Measurements from ENCODE around the gene SPNS3.

SPNS3 gene

DNA sequence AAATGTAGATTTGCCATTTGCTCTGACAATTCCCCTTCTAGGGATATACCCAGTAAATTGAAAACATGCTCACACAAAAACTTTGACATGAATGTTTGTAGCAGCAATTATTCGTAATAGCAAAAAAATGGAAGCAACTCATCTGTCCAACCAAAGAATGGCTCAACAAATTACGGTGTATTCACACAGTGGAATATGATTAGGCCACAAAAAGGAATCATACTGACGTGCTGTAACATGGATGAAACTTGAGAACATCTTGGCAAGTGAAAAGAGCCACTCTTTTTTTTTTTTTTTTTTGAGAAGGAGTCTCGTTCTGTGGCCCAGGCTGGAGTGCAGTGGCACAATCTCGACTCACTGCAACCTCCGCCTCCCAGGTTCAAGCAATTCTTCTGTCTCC, 24.1 kb upstream of the SPNS3 start:
- Histone ChIP-seq H3K9me3 (no peaks in the 10 kb centered on the region), H3K4me1 (peaks cover 3% of the 10 kb centered on the region; the same call in 1 of the 2 replicates), H3K4me3 (no peak overlapping the region), H3K27me3 (ENCODE audit: low read depth) (no peaks in the 10 kb centered on the region), H3K36me3 (replicated peaks) (no peaks in the 10 kb centered on the region)
- no peak for DNase-seq (ENCODE audit: low spot score in 2 of 2)
- in situ Hi-C loops (cut with MboI; ENCODE audit: low sequenced_read_pairs): loop anchor here (5.0 kb wide), 1 partner anchor 202 kb away; no protein-coding TSS in a partner anchor

DNA sequence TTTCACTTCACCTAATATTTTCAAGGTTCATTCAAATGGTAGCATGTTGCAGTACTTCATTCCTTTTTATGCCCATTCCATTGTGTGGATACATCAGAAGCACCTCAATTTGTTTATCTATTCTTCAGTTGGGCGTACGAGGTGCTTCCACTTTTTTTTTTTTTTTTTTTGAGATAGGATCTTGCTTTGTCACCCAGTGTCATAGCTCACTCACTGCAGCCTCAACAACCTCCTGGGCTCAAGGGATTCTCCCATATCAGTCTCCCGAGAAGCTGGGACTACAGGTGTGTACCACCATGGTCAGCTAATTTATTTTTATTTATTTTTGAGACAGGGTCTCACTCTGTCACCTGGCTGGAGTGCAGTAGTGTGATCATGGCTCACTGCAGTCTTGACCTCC, 22.5 kb upstream of the SPNS3 start:
- in situ Hi-C loops (cut with MboI; ENCODE audit: low sequenced_read_pairs): loop anchor here (5.0 kb wide), 1 partner anchor 204 kb away; no protein-coding TSS in a partner anchor
- Histone ChIP-seq H3K4me3 (no peak overlapping the region), H3K27me3 (ENCODE audit: low read depth) (no peaks in the 10 kb centered on the region), H3K4me1 (peaks cover 3% of the 10 kb centered on the region; the same call in 1 of the 2 replicates), H3K36me3 (replicated peaks) (no peaks in the 10 kb centered on the region), H3K9me3 (no peaks in the 10 kb centered on the region)
- DNase-seq (ENCODE audit: low spot score in 2 of 2): no peak

DNA sequence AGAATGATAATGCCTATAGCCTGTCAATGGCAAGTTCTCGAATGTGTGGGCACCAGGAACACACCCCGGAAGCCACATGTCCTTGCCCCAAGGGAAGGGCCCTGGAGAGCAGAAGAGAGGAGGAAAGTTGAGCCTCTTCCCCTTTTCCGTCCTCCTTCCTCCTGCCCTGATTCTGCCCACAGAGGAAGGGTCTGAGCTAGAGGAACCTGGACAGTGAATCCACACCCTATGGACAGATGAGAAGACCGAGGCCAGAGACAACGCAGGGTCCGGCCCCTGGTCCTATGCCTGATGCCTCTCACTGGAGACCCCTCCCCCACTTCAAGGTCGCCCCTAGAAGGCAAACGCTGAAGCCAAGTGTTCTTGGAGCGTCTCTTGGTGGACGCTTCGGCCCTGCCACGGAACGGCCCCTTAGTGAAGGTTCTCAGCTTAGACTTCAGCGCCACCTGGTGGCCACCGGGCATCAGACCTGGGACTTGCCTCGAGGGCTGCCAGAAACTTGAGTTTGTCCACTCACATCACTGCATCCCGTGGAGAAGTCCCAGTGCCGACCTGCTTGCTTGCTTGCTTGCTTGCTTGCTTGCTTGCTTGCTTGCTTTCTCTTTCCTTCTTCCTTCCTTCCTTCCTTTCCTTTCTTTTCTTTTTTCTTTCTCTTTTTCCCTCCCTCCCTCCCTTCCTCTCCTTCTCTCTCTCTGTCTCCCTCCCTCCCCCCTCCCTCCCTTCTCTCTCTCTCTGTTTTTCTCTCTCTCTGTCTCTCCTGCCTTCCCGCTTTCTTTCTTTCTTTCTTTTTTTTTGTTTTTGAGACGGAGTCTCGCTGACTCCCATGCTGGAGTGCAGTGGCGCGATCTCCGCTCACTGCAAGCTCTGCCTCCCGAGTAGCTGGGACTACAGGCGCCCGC, 20.6 kb upstream of the SPNS3 start:
- Histone ChIP-seq H3K36me3 (replicated peaks) (no peaks in the 10 kb centered on the region), H3K9me3 (no peaks in the 10 kb centered on the region), H3K4me3 (no peak overlapping the region), H3K27me3 (ENCODE audit: low read depth) (no peaks in the 10 kb centered on the region), H3K4me1 (peaks cover 3% of the 10 kb centered on the region; the same call in 1 of the 2 replicates)
- peak; percentile 79 to 97 for DNase-seq (ENCODE audit: low spot score in 2 of 2)
- in situ Hi-C loops (cut with MboI; ENCODE audit: low sequenced_read_pairs): loop anchor here (5.0 kb wide), 1 partner anchor 206 kb away; no protein-coding TSS in a partner anchor

DNA sequence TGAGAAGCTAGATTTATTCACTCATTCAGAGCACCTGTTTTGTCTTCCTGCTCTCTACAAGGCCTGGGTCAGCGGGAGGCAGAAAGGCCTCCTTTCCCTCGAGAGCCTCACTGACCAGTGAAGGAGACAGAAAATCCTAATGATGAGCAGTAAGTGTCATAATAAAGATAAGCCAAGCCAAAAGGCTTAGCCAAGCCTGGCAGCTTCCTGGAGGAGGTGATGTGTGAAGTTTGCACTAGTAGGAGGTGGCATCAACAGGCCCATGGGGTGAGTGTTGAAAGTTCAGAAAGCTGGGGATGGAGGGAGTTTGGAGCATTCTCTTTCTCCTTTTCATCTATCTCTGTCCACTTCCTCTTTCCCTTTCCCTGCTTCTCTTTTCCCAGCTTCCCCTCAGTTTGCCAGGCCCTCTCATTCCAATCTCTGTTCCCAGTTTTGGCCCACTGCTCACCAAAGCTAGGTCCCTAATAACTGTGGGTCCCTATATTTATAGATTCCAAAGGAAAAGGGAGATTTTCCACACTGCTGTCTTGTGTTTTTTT, 16.5 kb upstream of the SPNS3 start:
- DNase-seq (ENCODE audit: low spot score in 2 of 2): no peak
- peaks cover 6% of the 10 kb centered on the region for H3K4me1 ChIP-seq
- H3K36me3 ChIP-seq (replicated peaks): no peaks in the 10 kb centered on the region
- H3K27me3 ChIP-seq (ENCODE audit: low read depth): no peaks in the 10 kb centered on the region
- no peak overlapping the region for H3K4me3 ChIP-seq
- in situ Hi-C loops (cut with MboI; ENCODE audit: low sequenced_read_pairs): no loop called here
- H3K9me3 ChIP-seq: no peaks in the 10 kb centered on the region

DNA sequence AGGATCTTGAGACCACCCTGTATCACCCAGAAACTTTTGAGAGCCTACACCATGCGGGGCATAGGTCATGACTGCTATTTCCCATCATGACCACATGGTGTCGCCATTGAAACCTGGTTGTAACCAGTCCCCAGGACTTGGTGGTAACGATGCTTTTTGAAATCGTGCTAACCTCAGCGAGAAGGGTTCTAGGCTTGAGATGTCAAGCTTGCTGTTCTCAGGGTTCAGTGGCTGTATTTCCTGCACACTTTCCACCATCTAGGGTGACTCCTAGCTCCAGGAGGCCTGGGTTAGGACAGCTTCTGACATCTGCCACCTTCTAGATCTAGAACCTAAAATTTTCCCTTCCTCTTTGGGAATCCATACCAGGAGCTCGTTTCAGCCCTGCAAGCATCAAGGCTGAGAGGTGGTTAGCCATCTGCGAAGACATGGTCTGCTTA, 13.0 kb upstream of the SPNS3 start:
- Histone ChIP-seq H3K4me3 (no peak overlapping the region), H3K9me3 (no peaks in the 10 kb centered on the region), H3K36me3 (replicated peaks) (no peaks in the 10 kb centered on the region), H3K27me3 (ENCODE audit: low read depth) (no peaks in the 10 kb centered on the region), H3K4me1 (peaks cover 3% of the 10 kb centered on the region)
- peak; percentile 75 to 76 for DNase-seq (ENCODE audit: low spot score in 2 of 2)
- in situ Hi-C loops (cut with MboI; ENCODE audit: low sequenced_read_pairs): loop anchor here (10.0 kb wide), 1 partner anchor 204 kb away; no protein-coding TSS in a partner anchor

DNA sequence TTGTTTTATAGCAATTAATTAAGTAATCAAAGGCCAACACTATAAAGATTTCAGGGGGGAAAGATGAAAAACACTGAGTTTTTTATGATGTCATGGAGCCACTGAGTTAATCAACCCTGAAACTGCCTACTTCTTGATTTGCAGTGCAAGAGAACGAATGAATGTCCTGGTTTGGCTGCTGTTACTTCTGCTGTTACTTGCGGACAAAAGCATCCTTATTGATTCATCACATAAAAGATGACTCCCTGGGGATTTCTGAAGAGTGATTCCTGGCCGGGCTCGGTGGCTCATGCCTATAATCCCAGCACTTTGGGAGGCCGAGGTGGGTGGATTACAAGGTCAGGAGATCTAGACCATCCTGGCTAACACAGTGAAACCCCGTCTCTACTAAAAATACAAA, 10.9 kb upstream of the SPNS3 start:
- Histone ChIP-seq H3K27me3 (ENCODE audit: low read depth) (no peaks in the 10 kb centered on the region), H3K4me3 (no peak overlapping the region), H3K36me3 (replicated peaks) (no peaks in the 10 kb centered on the region), H3K4me1 (peaks cover 3% of the 10 kb centered on the region), H3K9me3 (no peaks in the 10 kb centered on the region)
- in situ Hi-C loops (cut with MboI; ENCODE audit: low sequenced_read_pairs): loop anchor here (10.0 kb wide), 1 partner anchor 202 kb away; no protein-coding TSS in a partner anchor
- DNase-seq (ENCODE audit: low spot score in 2 of 2): peak; percentile 26 to 42

DNA sequence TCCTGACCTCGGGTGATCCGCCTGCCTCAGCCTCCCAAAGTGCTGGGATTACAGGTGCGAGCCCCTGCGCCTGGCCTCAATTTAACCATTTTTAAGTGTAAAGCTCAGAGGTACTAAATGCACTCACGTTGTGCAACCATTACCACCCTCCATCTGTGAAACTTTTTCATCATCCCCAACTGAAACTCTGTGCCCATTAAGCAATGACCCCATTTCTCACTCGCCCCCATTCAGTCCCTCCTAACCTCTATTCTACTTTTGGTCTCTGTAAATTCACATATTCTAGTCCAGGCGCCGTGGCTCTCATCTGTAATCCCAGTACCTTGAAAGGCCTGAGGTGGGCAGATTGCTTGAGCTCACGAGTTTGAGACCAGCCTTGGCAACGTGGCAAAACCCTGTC, 8.3 kb upstream of the SPNS3 start:
- H3K4me1 ChIP-seq: peaks cover 3% of the 10 kb centered on the region
- in situ Hi-C loops (cut with MboI; ENCODE audit: low sequenced_read_pairs): loop anchor here (10.0 kb wide), 1 partner anchor 199 kb away; no protein-coding TSS in a partner anchor
- no peaks in the 10 kb centered on the region for H3K27me3 ChIP-seq (ENCODE audit: low read depth)
- H3K36me3 ChIP-seq (replicated peaks): no peaks in the 10 kb centered on the region
- H3K9me3 ChIP-seq: no peaks in the 10 kb centered on the region
- no peak overlapping the region for H3K4me3 ChIP-seq
- DNase-seq (ENCODE audit: low spot score in 2 of 2): no peak

DNA sequence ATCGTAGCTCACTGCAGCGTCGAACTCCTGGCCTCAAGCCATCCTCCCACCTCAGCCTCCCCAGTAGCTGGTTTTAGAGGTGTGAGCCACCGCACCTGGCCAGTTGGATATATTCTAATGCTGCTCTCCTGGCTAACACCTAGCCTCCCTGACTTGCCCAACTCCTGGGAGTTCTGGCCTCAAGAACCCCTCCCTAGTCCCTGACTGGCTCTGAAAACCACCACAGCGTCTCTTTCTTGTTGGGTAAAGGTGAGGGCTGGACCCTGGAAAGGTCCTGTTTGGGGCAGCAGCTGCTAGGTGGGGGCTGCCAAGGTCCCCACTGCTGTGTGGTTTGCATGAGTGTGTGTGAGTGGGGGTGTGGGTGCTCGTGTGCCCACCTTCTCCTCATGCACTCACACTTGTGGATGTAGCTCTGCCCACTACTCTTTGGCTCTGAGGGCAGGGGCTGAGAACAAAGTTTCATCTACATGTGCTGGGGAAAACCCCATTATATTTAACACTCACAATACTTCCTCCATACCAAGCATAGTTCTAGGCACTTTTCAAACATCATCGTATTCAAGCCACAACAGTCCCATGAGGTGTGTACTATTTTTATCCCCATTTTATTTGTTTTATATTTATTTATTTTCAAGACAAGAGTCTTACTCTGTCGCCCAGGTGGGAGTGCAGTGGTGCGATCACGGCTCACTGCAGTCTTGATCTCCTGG, 7.1 kb upstream of the SPNS3 start:
- H3K4me3 ChIP-seq: no peak overlapping the region
- H3K9me3 ChIP-seq: no peaks in the 10 kb centered on the region
- H3K27me3 ChIP-seq (ENCODE audit: low read depth): no peaks in the 10 kb centered on the region
- DNase-seq (ENCODE audit: low spot score in 2 of 2): no peak
- no peaks in the 10 kb centered on the region for H3K4me1 ChIP-seq
- no peaks in the 10 kb centered on the region for H3K36me3 ChIP-seq (replicated peaks)
- in situ Hi-C loops (cut with MboI; ENCODE audit: low sequenced_read_pairs): loop anchor here (10.0 kb wide), 1 partner anchor 198 kb away; no protein-coding TSS in a partner anchor

DNA sequence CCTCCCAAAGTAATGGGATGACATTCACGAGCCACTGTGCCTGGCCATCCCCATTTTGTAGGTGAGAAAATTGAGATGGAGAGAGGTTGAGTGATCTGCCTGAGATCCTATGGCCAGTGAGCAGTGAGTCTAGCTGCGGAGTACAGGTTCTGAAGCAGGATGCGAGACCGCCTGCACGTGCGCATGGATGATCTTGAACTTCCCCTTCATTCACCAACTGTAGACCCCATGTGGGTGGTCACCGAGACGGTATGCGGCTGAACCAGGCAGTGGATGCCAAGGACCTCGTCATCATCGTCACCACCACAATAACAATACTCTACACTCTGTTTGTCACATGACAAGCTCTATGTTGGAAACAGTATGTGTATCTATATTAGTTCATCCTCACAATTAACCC, 6.2 kb upstream of the SPNS3 start:
- in situ Hi-C loops (cut with MboI; ENCODE audit: low sequenced_read_pairs): loop anchor here (10.0 kb wide), 1 partner anchor 197 kb away; no protein-coding TSS in a partner anchor
- no peaks in the 10 kb centered on the region for H3K9me3 ChIP-seq
- no peaks in the 10 kb centered on the region for H3K27me3 ChIP-seq (ENCODE audit: low read depth)
- DNase-seq (ENCODE audit: low spot score in 2 of 2): no peak
- H3K36me3 ChIP-seq (replicated peaks): no peaks in the 10 kb centered on the region
- no peaks in the 10 kb centered on the region for H3K4me1 ChIP-seq
- H3K4me3 ChIP-seq: no peak overlapping the region

DNA sequence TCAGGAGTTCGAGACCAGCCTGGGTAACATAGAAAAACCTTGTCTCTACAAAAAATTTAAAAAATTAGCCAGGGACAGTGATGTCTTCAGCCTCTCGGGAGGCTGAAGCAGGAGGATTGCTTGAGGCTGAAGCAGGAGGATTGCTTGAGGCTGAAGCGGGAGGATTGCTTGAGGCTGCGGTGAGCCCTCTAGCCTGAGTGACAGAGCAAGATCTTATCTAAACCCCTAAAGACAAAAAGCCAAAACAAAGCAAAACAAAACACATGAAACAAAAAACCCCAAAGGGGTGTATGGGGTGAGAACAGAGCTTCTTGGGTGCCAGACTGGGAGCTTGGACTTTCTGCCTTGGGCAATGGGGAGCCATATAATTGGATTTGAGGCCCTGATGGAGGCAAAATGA, 2.6 kb downstream of the SPNS3 start:
- no peaks in the 10 kb centered on the region for H3K36me3 ChIP-seq (replicated peaks)
- in situ Hi-C loops (cut with MboI; ENCODE audit: low sequenced_read_pairs): no loop called here

DNA sequence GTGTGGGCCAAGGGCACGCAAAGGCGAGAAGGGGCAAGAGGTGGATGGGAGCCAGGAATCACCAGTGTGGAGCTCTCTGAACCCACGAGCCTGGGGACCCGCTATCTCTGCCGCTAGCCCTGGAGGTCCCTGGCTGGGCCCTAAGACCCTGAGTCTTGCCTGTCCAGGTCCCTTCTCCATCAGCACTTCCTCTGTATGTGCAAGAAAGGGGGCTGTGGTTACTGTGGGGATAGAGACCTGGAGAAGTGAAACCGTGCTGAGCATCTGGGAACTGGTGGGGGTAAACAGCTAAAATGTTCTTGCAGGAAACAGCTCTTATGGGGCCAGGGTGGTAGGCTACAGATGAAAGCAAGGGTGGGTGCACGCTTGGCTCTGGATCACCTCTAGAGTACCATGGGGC, 3.1 kb downstream of the SPNS3 start:
- Histone ChIP-seq H3K4me1 (no peaks in the 10 kb centered on the region), H3K9me3 (no peaks in the 10 kb centered on the region), H3K36me3 (replicated peaks) (no peaks in the 10 kb centered on the region), H3K27me3 (ENCODE audit: low read depth) (no peaks in the 10 kb centered on the region), H3K4me3 (no peak overlapping the region)
- in situ Hi-C loops (cut with MboI; ENCODE audit: low sequenced_read_pairs): no loop called here
- no peak for DNase-seq (ENCODE audit: low spot score in 2 of 2)

More for the DNA sequence above, 2.6 kb downstream of the SPNS3 start:
- H3K27me3 ChIP-seq (ENCODE audit: low read depth): no peaks in the 10 kb centered on the region
- DNase-seq (ENCODE audit: low spot score in 2 of 2): no peak
- no peaks in the 10 kb centered on the region for H3K4me1 ChIP-seq
- H3K4me3 ChIP-seq: no peak overlapping the region
- H3K9me3 ChIP-seq: no peaks in the 10 kb centered on the region

DNA sequence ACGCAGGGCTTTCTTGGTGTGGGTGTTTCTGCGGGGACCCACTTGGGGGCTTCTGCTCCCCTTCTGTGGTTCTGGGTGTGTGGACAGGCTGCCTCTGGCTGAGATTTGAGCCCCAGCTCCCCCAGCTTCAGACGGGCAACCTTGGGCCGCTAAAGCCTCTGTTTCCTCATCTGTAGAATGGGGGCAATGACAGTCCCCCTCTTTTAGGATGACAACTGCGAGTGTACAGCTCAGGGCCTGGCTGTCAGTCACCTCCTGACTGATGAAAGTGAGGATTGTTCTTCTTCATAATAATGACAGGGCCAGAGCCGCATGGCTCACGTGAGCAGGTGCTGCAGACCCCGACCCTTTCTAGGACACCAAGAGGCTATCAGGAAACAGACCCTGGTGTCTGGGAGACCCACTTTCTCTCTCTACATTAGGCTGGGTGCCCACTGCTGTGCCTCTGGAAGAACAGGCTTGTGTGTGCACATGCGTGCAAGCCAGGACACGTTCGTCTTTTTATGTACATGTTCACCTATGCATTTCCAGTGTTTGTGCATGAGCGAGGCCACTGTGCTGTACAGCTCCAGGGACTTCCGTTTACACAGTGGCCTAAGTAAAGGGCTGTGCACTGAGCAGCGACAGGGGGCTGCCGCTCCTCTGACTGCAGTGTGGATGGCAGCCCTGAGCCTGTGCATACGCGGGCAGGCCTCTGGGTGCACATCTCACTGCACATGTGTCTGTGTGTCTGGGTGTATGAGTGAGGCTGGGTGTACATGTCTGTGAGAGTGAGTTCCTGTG, 4.6 kb downstream of the SPNS3 start:
- no peaks in the 10 kb centered on the region for H3K9me3 ChIP-seq
- H3K4me1 ChIP-seq: no peaks in the 10 kb centered on the region
- in situ Hi-C loops (cut with MboI; ENCODE audit: low sequenced_read_pairs): no loop called here
- H3K4me3 ChIP-seq: no peak overlapping the region
- DNase-seq (ENCODE audit: low spot score in 2 of 2): no peak
- H3K27me3 ChIP-seq (ENCODE audit: low read depth): no peaks in the 10 kb centered on the region
- no peaks in the 10 kb centered on the region for H3K36me3 ChIP-seq (replicated peaks)

DNA sequence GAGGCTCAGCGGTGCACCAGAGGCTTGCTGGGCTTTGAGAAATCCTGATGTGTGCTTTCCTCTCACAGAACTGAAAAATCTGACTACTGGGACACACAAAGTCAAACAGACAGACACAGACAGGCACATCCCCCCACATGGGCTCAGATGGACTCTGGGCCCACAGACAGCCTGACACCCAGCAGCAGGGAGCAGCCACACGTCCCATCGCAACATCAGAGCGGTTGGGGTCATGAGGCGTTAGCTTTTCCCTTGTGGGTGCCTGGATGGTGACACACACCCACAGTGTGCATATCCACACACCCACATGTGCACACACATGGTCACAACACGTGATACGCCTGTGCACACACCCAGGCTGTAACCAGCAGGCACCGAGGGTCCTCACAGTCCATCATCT, 6.3 kb downstream of the SPNS3 start:
- no peak overlapping the region for H3K4me3 ChIP-seq
- no peaks in the 10 kb centered on the region for H3K27me3 ChIP-seq (ENCODE audit: low read depth)
- no peaks in the 10 kb centered on the region for H3K9me3 ChIP-seq
- in situ Hi-C loops (cut with MboI; ENCODE audit: low sequenced_read_pairs): no loop called here
- no peaks in the 10 kb centered on the region for H3K36me3 ChIP-seq (replicated peaks)
- no peak for DNase-seq (ENCODE audit: low spot score in 2 of 2)
- H3K4me1 ChIP-seq: no peaks in the 10 kb centered on the region

Data from HAP-1 (cell line).